Amygdala (tissue), 56 donors: ENCODE results near the gene ITGB1BP1.
A peak's percentile ranks its signal among the peaks of the same experiment; 100 is the strongest.

Experiments used
- DNase-seq, 56 donors: peaks; one replicate each; lab custom pipeline; 2025; lab: John Stamatoyannopoulos, UW

The ITGB1BP1 gene

GRCh38 chr2:9428965-9429577 is 5.7 kb upstream of the ITGB1BP1 start:
- no peak for DNase-seq

- DNase-seq: no peak
Measured at GRCh38 chr2:9424447-9425164, 1.3 kb upstream of the ITGB1BP1 start.

- DNase-seq: no peak
Measured at GRCh38 chr2:9423922-9424272, 569 bp upstream of the ITGB1BP1 start.

GRCh38 chr2:9422321-9423099 is 818 bp downstream of the ITGB1BP1 start:
- DNase-seq: peak in 32 of 56 donors; percentile 19 to 72 (median 48)

DNA sequence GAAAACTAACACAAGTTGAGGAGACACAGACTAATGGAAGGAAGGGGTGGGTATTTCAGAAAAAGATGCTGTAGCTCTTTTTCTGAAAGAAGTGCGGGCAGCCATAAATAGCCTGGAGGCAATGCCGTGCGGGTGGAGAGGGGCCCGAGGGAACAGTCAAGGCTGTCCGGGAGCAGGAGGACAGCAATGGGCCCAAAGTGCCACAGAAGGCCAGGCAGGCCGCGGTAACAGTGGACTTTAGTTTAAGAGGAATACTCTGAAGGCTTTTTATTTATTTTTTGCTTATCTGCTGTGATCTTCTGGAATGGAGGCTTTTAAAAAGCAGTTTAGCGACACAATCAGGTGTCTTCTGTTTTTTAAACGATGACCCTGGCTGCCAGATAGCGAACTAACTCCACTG is 2.8 kb downstream of the ITGB1BP1 start:
- no peak for DNase-seq

DNA sequence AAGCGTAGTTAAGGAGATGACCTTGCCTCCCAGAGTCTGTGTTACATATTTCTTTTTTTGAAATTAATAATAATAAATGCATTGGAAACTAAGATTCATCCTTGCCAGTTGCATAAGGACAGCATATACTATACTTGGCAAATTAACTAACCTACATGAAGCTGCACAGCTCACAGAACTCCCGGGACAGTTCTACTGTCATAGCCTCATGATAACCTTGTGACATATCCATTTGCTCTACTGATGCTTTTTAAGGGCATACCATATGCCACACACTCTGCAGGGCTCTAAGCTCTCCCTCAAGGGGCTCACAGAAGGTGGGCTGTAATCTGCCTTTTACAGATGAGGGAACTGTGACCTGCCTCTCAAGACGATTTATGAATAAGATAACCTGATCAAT is 3.8 kb downstream of the ITGB1BP1 start:
- no peak for DNase-seq

GRCh38 chr2:9418746-9419145 is 4.6 kb downstream of the ITGB1BP1 start:
- DNase-seq: no peak

DNA sequence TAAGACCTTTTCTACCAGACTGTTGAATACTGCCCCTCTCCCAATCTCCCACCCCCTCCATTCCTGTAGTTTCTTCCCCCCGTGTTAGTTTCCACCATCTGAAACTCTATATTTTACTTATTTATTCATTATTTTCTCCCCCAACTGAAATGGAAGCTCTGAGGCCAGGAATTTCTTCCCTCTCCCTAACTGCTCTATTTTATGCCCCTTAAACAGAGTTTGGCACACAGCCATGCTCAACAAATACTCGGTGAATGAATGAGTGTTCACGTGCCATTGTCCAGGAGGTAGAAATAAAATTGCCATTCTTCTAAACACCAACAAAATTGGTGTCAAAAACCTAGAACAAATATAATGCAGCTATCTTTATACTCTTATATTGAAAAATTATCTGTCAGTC is 5.6 kb downstream of the ITGB1BP1 start:
- no peak for DNase-seq

DNA sequence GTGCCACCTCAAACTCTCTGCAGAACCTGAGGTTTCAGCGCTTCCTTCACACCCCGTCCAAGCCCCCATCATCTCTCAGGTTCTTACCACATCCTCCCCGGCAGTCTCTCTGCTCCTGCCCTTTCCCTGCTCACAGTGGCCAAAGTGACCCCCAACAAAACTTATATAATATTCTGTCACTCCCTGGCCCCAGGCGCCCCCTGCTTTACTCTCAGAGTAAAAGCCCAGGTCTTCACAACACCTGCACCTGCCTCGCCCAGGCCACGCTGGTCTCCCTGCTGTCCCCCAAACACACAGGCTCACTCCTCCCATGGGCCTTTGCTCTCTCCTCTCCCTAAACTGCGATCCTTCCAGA is 6.4 kb downstream of the ITGB1BP1 start:
- no peak for DNase-seq

DNA sequence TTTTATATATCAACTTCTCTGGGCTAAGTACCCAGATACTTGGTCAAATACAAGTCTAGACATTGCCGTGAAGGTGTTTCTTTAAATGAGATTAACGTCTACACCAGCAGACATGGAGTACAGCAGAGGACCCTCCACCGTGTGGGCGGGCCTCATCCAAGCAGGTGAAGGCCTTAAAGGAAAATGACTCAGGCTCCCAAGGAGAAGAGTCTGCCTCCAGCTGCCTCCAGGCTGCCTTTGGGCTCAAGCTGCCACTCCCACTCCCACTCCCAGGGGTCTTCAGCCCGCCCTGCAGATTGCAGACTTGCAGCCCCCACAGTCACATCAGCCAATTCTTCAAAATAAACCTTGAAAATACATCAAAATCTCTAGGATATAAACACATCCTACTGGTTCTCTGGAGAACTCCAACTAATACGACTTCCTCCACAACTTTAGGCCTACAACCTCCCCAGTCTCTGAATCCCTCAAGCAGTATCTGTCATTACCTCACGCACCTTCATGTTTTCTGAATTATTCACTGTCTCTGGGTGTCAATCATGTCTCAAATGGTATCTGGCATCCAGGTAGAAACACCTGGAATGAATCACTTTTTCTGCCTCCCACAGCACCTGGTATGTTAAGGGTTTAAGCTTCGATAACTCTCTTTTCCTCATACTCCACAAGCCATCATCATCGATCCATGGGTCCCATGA is 6.9 kb downstream of the ITGB1BP1 start:
- DNase-seq: no peak

DNA sequence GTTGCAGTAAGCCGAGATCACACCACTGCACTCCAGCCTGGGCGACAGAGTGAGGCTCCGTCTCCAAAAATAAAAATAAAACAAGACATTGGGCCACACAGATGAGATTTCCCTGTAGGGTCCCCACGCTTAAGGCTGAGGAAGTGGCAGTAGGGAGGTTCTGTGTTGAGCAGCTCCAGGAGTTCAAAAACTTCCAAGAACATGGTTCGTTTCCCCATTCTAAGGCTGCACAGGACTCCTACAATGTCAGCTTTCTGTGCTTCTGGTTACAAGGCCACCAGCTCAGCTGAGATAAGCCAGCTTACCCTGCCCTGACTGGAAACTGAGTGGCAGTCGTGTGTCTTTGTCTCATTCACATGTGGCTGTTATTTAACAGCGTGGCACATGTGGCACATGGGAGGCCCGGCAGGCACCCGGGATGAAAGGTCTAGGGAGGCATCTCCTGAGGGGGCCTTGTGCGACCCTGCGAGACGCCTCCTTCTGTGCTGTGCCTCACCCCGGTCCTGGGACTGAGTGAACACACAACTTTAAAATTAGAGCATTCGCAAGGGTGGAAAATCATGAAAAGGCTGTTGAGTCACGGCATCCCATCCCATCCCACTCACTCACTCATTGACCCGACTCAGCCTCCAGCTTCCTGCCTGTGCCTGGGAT is 7.7 kb downstream of the ITGB1BP1 start:
- no peak for DNase-seq

DNA sequence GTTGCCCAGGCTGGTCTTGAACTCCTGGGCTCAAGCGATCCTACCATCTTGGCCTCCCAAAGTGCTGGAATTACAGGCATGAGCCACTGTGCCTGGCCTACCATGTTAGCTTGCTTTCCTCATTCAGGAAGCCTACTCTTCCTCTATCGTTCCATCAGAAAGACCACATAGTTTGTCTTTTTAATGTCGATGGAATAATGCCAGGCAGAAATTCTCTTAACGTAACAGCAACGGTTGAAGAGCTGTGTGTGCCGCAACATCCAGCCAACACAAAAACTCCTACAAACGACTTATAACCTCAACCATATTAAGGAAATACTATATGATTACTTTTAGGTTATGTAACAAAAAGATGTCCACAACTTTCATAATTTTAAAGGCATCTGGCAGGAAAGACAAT is 10.5 kb downstream of the ITGB1BP1 start:
- DNase-seq: no peak

- no peak for DNase-seq
Measured at GRCh38 chr2:9410108-9410507, 13.2 kb downstream of the ITGB1BP1 start.

DNA sequence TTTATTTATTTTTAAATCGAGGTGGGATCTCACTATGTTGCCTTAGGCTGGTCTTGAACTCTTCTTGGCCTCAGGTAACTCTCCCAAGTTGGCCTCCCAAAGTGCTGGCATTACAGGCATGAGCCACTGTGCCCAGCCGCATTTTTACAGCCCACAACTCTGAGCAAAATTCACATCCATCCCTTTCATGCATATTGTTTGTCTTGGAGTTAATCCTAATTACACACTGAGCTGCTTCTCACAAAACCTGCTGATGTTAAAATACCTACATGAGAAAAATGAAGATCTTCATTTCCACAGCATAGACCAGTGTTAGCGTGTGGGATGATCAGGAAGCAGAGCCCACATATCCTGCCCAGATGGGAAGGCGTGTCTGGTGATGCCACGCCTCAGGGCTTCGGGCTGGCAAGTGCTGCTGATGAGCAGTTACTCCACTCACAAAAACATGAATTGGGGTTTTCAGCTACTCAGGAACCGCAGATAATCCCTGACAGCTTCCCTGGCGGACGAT is 14.6 kb downstream of the ITGB1BP1 start:
- peak in 12 of 56 donors; percentile 9 to 54 (median 34) for DNase-seq

DNA sequence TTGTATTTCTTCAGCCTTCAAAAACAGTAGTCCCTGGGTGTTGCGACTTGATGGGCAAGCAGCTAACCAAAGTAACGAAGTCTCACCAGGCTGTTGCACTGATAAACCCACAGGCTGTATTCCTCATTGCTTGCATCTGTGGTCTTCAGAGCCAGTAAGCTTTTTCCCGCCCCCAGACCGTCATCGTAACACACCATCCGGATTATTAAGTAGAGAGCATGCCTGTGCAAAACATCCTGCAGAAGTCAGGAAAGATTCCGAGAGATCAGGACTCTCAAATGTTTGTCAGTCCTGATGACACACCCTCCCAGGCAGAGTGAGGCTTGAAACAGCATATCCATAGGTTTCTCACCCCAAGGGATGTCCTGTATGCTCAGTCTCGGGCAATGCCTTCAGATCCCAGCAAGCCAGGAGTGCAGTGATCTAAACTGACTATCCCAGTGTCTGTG is 15.9 kb downstream of the ITGB1BP1 start:
- DNase-seq: no peak

- no peak for DNase-seq
Measured at GRCh38 chr2:9406529-9407362, 16.6 kb downstream of the ITGB1BP1 start.

DNA sequence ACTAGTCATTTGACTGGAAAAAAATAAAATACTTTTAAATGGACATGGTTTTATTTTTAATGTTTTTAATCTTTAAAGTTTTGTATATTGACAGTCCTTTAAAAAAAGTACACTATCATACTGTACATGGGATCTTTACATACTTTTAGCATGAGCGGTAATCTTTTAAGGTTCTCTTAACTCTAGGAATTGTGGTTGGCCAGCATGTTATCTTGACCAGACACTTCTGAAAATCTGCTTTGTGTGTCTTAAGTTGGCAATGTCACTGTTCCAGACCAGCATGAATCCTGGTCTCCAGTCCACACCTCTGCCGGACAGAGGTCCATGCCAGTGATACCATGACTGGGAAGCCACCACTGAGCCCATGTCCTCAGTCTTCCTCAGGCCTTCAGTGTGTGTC is 17.7 kb downstream of the ITGB1BP1 start:
- no peak for DNase-seq

DNA sequence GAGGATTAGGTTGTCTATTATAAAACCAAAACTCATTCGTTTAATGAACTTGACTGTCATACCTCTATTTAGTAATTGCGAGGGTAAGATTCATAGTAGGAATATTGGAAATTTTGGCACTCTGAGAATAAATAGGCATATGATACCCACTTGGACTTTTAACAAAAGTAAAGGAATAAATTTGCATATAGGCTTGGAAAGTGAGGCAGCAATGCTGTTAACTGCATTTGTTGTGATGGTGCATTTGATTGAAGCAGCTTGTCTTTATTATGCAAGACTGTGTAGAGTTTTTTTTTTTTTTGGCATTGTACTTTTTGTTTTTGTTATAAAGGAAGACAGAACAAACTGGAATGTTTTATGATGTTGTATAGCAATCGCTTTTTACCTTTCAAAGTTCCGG is 18.9 kb downstream of the ITGB1BP1 start:
- DNase-seq: no peak

- DNase-seq: no peak
Measured at GRCh38 chr2:9403924-9404323, 19.4 kb downstream of the ITGB1BP1 start.
